ENCODE results near the gene TBXT. TPM values are rescaled to one million over a fixed set of nuclear protein-coding genes. Genes with fewer than 3 reads are reported as not detected.

TBXT gene
- total and polyA plus RNA-seq, 9 donors, result not detected

DNA sequence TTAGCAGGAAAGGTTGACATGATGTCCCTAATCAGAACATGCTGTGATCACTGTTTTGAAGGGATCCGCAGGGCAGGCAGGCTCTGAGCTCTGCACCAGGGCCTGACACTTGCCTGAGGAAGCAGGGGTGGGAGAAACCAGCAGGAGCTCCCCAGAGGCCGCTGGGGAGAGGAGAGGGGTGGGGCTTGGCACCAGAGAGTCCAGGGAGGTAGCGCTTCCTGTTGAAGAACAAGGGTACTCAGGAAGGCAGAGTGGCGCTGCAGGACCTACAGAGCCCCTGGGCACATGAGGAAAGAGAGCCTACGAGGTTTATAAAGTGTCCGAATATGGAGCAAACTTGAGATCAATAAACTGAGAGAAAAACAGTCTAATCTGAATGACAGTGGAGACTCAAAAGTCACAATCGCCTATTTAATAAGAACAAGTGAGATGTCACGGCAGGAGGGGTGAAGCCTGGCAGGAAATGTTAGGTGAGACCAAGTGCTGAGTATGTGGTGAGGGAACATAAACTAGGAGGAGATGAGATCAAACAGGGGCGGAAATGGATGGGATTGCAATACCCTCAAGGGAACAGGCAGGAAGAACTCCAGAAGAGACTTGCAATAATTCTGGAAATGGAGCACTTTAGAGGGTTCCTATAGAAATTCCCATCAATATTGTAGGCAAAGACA is 5.8 kb upstream of the TBXT start:
- H3K4me1 ChIP-seq (ENCODE audit: control insufficient read depth, insufficient read depth, low read length), result peaks cover 15% of the 10 kb centered on the region
- no peaks in the 10 kb centered on the region for H3K36me3 ChIP-seq (ENCODE audit: control insufficient read depth, insufficient read depth, low read length)
- peaks cover 61% of the 10 kb centered on the region for H3K27me3 ChIP-seq (ENCODE audit: control insufficient read depth, insufficient read depth, low read length)
- H3K27ac ChIP-seq (ENCODE audit: low read length), result no peak overlapping the region
- WGBS (ENCODE audit: insufficient coverage), result 0% methylated on average over 7 of the region's 9 CpGs
- no peaks in the 10 kb centered on the region for H3K9me3 ChIP-seq (replicated peaks; ENCODE audit: control insufficient read depth, low read depth, low read length)
- DNase-seq, result no peak
- H3K4me3 ChIP-seq (ENCODE audit: low read length), result no peak overlapping the region

DNA sequence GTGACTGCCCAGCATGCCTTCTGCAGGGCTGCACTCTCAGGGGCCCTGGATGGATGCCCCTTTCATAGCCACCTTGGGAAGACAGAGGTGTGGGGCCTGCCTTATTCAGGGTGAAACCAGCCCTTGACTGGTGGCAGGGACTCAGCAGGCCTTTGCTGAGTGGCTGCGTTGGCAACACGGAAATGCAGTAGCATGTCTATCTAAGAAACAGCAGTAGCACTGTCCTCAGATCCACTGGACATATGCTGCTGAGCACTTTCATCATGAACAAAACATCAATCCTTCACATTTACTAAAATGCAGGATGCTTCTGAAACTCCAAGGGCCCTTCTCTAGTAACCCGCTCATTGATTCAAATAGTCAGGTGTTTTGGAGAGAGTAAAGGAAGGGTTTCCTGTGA is 4.9 kb upstream of the TBXT start:
- H3K27me3 ChIP-seq (ENCODE audit: control insufficient read depth, insufficient read depth, low read length), result peaks cover 67% of the 10 kb centered on the region
- no peaks in the 10 kb centered on the region for H3K9me3 ChIP-seq (replicated peaks; ENCODE audit: control insufficient read depth, low read depth, low read length)
- no peaks in the 10 kb centered on the region for H3K36me3 ChIP-seq (ENCODE audit: control insufficient read depth, insufficient read depth, low read length)
- no peak overlapping the region for H3K4me3 ChIP-seq (ENCODE audit: low read length)
- no peak overlapping the region for H3K27ac ChIP-seq (ENCODE audit: low read length)
- peaks cover 22% of the 10 kb centered on the region for H3K4me1 ChIP-seq (ENCODE audit: control insufficient read depth, insufficient read depth, low read length)
- no peak for DNase-seq
- WGBS (ENCODE audit: insufficient coverage), result 67% methylated on average over 2 of the region's 3 CpGs

DNA sequence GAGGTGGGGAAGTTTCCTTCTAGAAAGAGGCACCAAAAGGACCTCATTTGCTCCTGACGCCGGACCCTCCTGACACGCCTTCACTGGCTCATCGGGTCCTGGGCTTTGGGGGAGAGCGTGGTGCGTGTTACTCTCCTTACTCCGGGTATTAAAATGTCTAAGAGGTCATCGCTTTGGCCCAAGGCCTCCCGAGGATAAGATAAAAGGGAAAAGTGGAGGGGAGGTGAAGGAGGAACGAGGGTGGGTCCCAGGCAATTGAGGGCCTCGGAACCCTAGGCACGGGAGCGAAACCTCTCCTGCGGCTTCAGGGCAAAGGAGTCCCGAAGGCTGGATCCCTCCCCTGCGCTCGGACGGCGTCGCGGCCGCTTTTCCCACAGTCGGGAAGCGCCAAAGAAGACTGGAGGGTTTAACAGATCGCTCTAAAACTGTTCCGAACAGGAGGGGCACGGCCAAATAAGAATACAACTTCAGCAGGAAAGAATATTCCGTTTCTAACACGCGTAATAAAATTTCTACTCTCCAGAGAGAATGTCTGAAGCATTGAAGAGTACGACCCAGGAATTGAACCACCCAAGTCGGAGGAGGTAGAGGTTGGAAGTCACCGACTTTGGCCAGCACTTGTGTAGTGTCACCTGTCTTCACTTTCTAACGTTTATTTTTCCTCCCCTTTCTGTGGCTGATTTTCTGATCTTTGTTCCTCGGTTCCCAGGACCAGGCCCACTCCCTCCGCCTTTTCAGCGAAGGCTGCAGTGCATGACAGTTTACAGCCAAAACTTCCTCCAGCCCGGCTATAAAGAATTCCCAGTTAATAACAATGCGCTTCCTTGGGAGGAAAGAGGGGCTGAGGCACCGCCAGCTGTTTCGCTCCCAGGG is 2.1 kb upstream of the TBXT start:
- Histone ChIP-seq H3K9me3 (replicated peaks; ENCODE audit: control insufficient read depth, low read depth, low read length) (no peaks in the 10 kb centered on the region), H3K27ac (ENCODE audit: low read length) (no peak overlapping the region), H3K27me3 (ENCODE audit: control insufficient read depth, insufficient read depth, low read length) (peaks cover 88% of the 10 kb centered on the region), H3K4me1 (ENCODE audit: control insufficient read depth, insufficient read depth, low read length) (peaks cover 29% of the 10 kb centered on the region), H3K4me3 (ENCODE audit: low read length) (no peak overlapping the region), H3K36me3 (ENCODE audit: control insufficient read depth, insufficient read depth, low read length) (no peaks in the 10 kb centered on the region)
- peak; percentile 6 for DNase-seq
- 6% methylated on average over 25 of the region's 41 CpGs for WGBS (ENCODE audit: insufficient coverage)

DNA sequence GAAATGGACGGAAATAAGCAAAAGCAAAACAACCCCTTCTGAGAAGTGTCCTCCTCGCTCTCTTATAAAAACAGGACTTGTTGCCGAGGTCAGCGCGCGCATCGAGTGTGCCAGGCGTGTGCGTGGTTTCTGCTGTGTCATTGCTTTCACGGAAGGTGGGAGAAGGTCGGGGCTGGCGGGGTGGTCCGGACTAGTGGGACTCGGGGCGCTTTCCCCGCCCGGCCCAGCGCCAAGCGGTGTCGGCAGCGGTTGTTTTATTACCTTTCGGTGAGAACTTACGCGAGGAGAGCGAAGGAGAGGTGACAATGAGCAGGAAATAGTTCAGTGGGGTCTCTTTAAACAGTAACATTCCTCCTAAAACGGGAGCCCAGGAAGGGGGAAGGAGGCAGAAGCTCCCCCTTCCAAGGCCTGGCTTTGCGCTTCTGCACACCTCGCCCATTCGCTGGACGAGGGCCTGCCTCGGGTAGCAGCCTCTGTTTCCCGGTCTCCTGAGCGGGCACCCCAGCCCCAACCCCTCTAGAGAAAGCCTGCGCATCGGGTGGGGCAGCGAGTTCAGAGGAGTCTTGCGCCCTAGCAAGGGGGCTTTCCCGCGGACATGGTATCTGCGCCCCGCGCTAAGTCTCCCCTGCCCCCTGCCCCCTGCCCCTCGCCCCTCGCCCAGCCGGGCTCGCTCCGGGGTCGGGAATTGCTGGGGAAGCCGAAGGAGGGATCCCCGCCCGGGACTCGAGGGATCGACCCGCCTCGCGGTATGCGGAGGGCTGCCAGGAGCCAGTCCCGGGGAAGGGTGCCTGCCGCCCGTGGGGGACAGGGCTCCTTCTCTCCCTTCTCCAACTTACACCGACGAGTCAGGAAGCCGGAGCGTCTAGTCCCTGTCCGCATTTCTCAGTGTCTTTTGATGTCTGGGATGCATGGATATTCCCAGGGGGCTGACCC is 1.2 kb upstream of the TBXT start:
- Histone ChIP-seq H3K9me3 (replicated peaks; ENCODE audit: control insufficient read depth, low read depth, low read length) (no peaks in the 10 kb centered on the region), H3K4me3 (ENCODE audit: low read length) (peak overlapping the region; percentile 29), H3K4me1 (ENCODE audit: control insufficient read depth, insufficient read depth, low read length) (peaks cover 29% of the 10 kb centered on the region), H3K36me3 (ENCODE audit: control insufficient read depth, insufficient read depth, low read length) (no peaks in the 10 kb centered on the region), H3K27ac (ENCODE audit: low read length) (no peak overlapping the region), H3K27me3 (ENCODE audit: control insufficient read depth, insufficient read depth, low read length) (peaks cover 90% of the 10 kb centered on the region)
- WGBS (ENCODE audit: insufficient coverage), result under 1% methylated on average over 45 of the region's 65 CpGs
- peak; percentile 20 for DNase-seq

- Histone ChIP-seq H3K4me3 (ENCODE audit: low read length) (no peak overlapping the region), H3K36me3 (ENCODE audit: control insufficient read depth, insufficient read depth, low read length) (no peaks in the 10 kb centered on the region), H3K4me1 (ENCODE audit: control insufficient read depth, insufficient read depth, low read length) (peaks cover 26% of the 10 kb centered on the region), H3K27me3 (ENCODE audit: control insufficient read depth, insufficient read depth, low read length) (peaks cover 91% of the 10 kb centered on the region), H3K27ac (ENCODE audit: low read length) (no peak overlapping the region), H3K9me3 (replicated peaks; ENCODE audit: control insufficient read depth, low read depth, low read length) (no peaks in the 10 kb centered on the region)
- WGBS (ENCODE audit: insufficient coverage), result under 1% methylated on average over 36 of the region's 44 CpGs
- DNase-seq, result no peak
These were observed 356 bp downstream of the TBXT start for GRCh38 chr6:166167258-166167731.

DNA sequence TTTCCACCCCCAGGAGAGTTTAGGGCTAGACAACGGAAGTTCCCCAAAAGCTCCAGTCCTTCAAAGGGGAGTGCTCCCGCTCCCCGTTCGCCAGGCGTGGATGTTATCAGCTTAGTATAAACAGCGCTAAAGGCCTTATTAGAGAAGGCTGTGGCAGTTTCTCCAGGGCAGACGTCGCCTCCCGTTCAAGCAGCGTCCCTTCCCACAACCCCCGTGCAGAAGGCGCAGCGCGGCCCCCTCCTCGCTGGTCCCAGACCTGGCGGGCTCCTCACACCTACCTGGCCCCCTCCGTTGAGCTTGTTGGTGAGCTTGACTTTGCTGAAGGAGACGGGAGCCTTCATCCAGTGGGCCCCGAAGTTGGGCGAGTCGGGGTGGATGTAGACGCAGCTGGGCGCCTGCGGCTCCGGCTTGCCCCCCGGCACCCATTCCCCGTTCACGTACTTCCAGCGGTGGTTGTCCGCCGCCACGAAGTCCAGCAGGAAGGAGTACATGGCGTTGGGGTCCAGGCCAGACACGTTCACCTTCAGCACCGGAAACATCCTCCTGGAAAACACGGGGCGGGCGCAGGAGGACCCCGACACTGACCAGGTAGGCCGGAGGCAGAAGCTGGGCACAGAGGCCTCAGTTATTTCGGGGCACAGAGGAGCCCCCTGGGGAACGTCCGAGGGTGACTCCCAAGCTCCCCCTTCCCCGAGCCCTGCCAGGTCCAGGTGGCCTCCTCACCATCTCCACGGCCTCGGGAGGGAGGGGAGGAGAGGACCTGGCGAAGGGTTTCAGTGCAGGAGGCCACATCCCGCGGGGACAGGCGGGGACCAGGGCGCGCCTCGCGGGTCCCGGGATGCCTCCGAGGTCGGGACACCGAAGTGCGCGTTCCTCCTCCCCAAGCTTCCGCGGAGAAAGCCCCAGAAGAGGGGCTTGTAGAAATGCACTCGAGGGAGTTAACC is 1.1 kb downstream of the TBXT start:
- no peaks in the 10 kb centered on the region for H3K9me3 ChIP-seq (replicated peaks; ENCODE audit: control insufficient read depth, low read depth, low read length)
- H3K36me3 ChIP-seq (ENCODE audit: control insufficient read depth, insufficient read depth, low read length), result no peaks in the 10 kb centered on the region
- no peak overlapping the region for H3K4me3 ChIP-seq (ENCODE audit: low read length)
- H3K27me3 ChIP-seq (ENCODE audit: control insufficient read depth, insufficient read depth, low read length), result peaks cover 87% of the 10 kb centered on the region
- peaks cover 26% of the 10 kb centered on the region for H3K4me1 ChIP-seq (ENCODE audit: control insufficient read depth, insufficient read depth, low read length)
- under 1% methylated on average over 56 of the region's 63 CpGs for WGBS (ENCODE audit: insufficient coverage)
- DNase-seq, result no peak
- no peak overlapping the region for H3K27ac ChIP-seq (ENCODE audit: low read length)

DNA sequence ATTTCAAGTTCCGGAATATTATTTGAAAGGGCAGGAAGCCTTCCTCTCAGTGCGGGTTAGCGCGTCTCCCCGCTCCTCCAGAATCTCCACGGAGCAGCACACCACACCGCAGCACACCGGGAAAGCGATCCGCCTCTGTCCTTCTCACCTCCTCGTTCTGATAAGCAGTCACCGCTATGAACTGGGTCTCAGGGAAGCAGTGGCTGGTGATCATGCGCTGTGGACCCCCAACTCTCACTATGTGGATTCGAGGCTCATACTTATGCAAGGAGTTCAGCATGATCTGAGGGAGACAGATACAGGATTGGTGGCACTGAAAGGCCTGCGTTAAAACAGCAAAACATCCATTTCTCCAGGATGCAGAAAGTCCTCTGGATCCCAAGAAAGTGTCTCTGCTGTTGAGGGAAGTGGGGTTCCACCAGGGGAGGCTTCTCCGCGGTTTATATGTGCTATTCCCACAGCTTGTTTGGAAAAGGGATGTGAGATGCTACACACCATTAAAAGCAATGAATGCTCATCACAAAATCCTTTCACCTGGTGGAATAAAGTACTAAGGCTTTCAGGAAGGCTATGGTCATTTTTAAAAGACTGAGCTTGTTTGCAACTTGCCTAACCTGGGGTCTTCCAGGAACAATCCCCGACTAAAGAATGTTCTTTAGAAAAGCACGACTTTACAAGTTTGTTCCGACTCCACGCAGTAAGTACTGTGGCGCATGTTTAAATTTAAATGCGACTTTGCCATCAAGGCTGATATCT is 1.9 kb downstream of the TBXT start:
- Histone ChIP-seq H3K9me3 (replicated peaks; ENCODE audit: control insufficient read depth, low read depth, low read length) (no peaks in the 10 kb centered on the region), H3K4me1 (ENCODE audit: control insufficient read depth, insufficient read depth, low read length) (peaks cover 26% of the 10 kb centered on the region), H3K4me3 (ENCODE audit: low read length) (no peak overlapping the region), H3K27me3 (ENCODE audit: control insufficient read depth, insufficient read depth, low read length) (peaks cover 83% of the 10 kb centered on the region), H3K36me3 (ENCODE audit: control insufficient read depth, insufficient read depth, low read length) (no peaks in the 10 kb centered on the region), H3K27ac (ENCODE audit: low read length) (no peak overlapping the region)
- 8% methylated on average over 6 of the region's 23 CpGs for WGBS (ENCODE audit: insufficient coverage)
- DNase-seq, result no peak

- no peaks in the 10 kb centered on the region for H3K36me3 ChIP-seq (ENCODE audit: control insufficient read depth, insufficient read depth, low read length)
- no peak overlapping the region for H3K4me3 ChIP-seq (ENCODE audit: low read length)
- no peak for DNase-seq
- peaks cover 8% of the 10 kb centered on the region for H3K4me1 ChIP-seq (ENCODE audit: control insufficient read depth, insufficient read depth, low read length)
- H3K27ac ChIP-seq (ENCODE audit: low read length), result no peak overlapping the region
- peaks cover 66% of the 10 kb centered on the region for H3K27me3 ChIP-seq (ENCODE audit: control insufficient read depth, insufficient read depth, low read length)
- WGBS (ENCODE audit: insufficient coverage), result no CpG with 5 or more reads among the region's 1 CpG
- H3K9me3 ChIP-seq (replicated peaks; ENCODE audit: control insufficient read depth, low read depth, low read length), result no peaks in the 10 kb centered on the region
These were observed 4.9 kb downstream of the TBXT start for GRCh38 chr6:166162599-166163342.
